ENCODE results near the gene ENTHD1. TPM values are rescaled to one million over a fixed set of nuclear protein-coding genes. Genes with fewer than 3 reads are reported as not detected.
A peak's percentile ranks its signal among the peaks of the same experiment; 100 is the strongest.

The ENTHD1 gene
- total and polyA plus RNA-seq, 9 of the 15 experiments (the other 6 are each of a cell fraction or from before 2014, with no cell fraction given), result 0.13 to 0.98 (median 0.35) TPM

DNA sequence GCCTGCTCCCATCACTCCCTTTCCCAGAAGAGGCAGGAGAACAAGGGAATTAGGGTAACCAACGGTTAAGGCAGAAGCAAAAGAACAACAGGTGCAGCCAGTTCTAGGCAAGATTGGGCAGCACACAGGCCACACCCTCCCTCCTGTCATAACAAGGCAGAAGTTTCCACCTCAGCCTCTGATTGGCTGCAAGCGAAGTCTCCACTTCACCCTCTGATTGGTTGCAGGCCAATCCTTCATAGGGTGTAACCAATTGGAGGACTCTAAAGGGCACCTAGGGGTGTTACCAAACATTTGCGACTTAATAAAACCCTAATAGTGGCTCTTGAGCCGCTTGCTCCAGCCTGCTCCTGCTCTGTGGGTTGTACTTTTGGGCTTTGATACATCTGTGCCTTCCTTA is 169.2 kb downstream of the ENTHD1 start (continued):
- TF ChIP-seq, protein P1, sequence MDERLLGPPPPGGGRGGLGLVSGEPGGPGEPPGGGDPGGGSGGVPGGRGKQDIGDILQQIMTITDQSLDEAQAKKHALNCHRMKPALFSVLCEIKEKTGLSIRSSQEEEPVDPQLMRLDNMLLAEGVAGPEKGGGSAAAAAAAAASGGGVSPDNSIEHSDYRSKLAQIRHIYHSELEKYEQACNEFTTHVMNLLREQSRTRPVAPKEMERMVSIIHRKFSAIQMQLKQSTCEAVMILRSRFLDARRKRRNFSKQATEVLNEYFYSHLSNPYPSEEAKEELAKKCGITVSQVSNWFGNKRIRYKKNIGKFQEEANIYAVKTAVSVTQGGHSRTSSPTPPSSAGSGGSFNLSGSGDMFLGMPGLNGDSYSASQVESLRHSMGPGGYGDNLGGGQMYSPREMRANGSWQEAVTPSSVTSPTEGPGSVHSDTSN (CRISPR knock-in tag; IDR thresholded peaks at IDR 0.05; ENCODE audit: low read depth), result no peak
- TF ChIP-seq, protein P1 (tag; conservative IDR thresholded peaks at IDR 0.05; ENCODE audit: low read depth), result peak; percentile 74
- TF ChIP-seq RBM25 (IDR thresholded peaks at IDR 0.05; ENCODE audit: low read depth, low read length, severe bottlenecking) (peak; percentile 82), NBN (IDR thresholded peaks at IDR 0.05; ENCODE audit: low read depth) (no peak), ETS2 (tag; IDR thresholded peaks at IDR 0.05; ENCODE audit: borderline replicate concordance, poor library complexity, severe bottlenecking) (no peak), SRSF1 (IDR thresholded peaks at IDR 0.05; ENCODE audit: low read depth, low read length) (no peak), TCF7 (IDR thresholded peaks at IDR 0.05; ENCODE audit: borderline replicate concordance) (no peak), POLR2B (IDR thresholded peaks at IDR 0.05; ENCODE audit: low read depth, partially characterized antibody) (no peak), PHF20 (IDR thresholded peaks at IDR 0.05; ENCODE audit: partially characterized antibody) (no peak), SP2 (IDR thresholded peaks at IDR 0.05; ENCODE audit: extremely low read depth, low read depth, low read length, poor library complexity, severe bottlenecking) (peak; percentile 30), FOSL1 (tag; conservative IDR thresholded peaks at IDR 0.05) (peak; percentile 8; the same call in 1 of the 2 replicates), ZNF444 (CRISPR knock-in tag; IDR thresholded peaks at IDR 0.05) (no peak), ASH1L (IDR thresholded peaks at IDR 0.05; ENCODE audit: borderline replicate concordance, low read depth, partially characterized antibody) (peak; percentile 70), FOS (IDR thresholded peaks at IDR 0.05; ENCODE audit: extremely low read depth, insufficient read length) (peak; percentile 74)
- TF ChIP-seq, protein P2, sequence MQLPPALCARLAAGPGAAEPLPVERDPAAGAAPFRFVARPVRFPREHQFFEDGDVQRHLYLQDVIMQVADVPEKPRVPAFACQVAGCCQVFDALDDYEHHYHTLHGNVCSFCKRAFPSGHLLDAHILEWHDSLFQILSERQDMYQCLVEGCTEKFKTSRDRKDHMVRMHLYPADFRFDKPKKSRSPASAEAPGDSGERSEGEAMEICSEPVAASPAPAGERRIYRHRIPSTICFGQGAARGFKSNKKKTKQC (CRISPR knock-in tag; IDR thresholded peaks at IDR 0.05), result 0 out of 2 replicates have a peak, but pooled peaks have one; percentile 36
- TF ChIP-seq, protein P3, sequence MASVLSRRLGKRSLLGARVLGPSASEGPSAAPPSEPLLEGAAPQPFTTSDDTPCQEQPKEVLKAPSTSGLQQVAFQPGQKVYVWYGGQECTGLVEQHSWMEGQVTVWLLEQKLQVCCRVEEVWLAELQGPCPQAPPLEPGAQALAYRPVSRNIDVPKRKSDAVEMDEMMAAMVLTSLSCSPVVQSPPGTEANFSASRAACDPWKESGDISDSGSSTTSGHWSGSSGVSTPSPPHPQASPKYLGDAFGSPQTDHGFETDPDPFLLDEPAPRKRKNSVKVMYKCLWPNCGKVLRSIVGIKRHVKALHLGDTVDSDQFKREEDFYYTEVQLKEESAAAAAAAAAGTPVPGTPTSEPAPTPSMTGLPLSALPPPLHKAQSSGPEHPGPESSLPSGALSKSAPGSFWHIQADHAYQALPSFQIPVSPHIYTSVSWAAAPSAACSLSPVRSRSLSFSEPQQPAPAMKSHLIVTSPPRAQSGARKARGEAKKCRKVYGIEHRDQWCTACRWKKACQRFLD (CRISPR knock-in tag; IDR thresholded peaks at IDR 0.05), result 0 out of 2 replicates have a peak, but pooled peaks have one; percentile 9

All from K562 (cell line).